HCT116 (cell line): Measurements from ENCODE around the gene ACSM6. TPM values are rescaled to one million over a fixed set of nuclear protein-coding genes. Genes with fewer than 3 reads are reported as not detected.
A peak's percentile ranks its signal among the peaks of the same experiment; 100 is the strongest.

Experiments used
- ATAC-seq: fragments of 200-7000 bp; cut with Tn5 transposase; 2 replicates; pipeline ENCODE4 v1.9.1; 2020; ENCODE audit warnings: mild to moderate bottlenecking, moderate library complexity
- BruUV-seq: library from RNA; stranded (reverse); fragments of 400-500 nt; replicated peaks from 2 replicates; lab custom pipeline; 2021; lab: Mats Ljungman, UMichigan
- CTCF ChIA-PET: fragments of 300-600 bp; sonication (Branson Sonifier 250); formaldehyde crosslinking; loops from one replicate; lab custom pipeline; 2021; ENCODE audit warnings: antibody characterized with exemption; lab: Charles Lee
- POLR2A ChIA-PET: fragments of 300-600, 350-600 bp; sonication (Branson Sonifier 250); formaldehyde crosslinking; loops from one replicate; lab custom pipeline; 2021; ENCODE audit warnings: antibody characterized with exemption; lab: Charles Lee
- RAD21 ChIA-PET, 2 experiments: fragments of 300-600 bp; sonication (Branson Sonifier 250); formaldehyde crosslinking; loops; one replicate each; lab custom pipeline; 2023; ENCODE audit warnings: low total read pairs in 2 of 2; ENCODE audit not compliant: uncharacterized antibody in 2 of 2, unreplicated experiment in 2 of 2, low non-redundant PET in 1 of 2; lab: Charles Lee
- DNase-seq: peaks from one replicate; pipeline ENCODE4 v3.0.0-alpha.2; 2010; ENCODE audit warnings: low read depth, low spot score
- H2AFZ ChIP-seq: fragments of 200-600 bp; shearing (Covaris generic), sonication (generic); 2 replicates; pipeline ENCODE4 v1.6.1; 2017; ENCODE audit warnings: low read depth, mixed run types, mixed read lengths, antibody characterized with exemption, low read length; ENCODE audit not compliant: poor library complexity, severe bottlenecking
- H3K27ac ChIP-seq: 2 replicates; pipeline ENCODE4 v1.5.1; 2012; ENCODE audit warnings: low read depth, low read length
- H3K27me3 ChIP-seq: fragments of 200-600 bp; sonication (generic); 2 replicates; pipeline ENCODE4 v1.6.1; 2016; ENCODE audit warnings: mixed run types, low read length, mixed read lengths; ENCODE audit not compliant: insufficient read depth
- H3K36me3 ChIP-seq, 2 experiments: fragments of 200-500 bp in 1 of 2; fragments of 200-600 bp in 1 of 2; sonication (Bioruptor generic) in 1 of 2; sonication (generic) in 1 of 2; 2 replicates each; pipeline versions ENCODE4 v1.5.1 to v1.6.1; 2014 to 2016; ENCODE audit warnings: low read length in 2 of 2, inconsistent platforms in 1 of 2, mixed read lengths in 1 of 2, mixed run types in 1 of 2; ENCODE audit not compliant: insufficient read depth in 2 of 2, control insufficient read depth in 1 of 2
- H3K4me1 ChIP-seq, 2 experiments: fragments of 200-600 bp in 1 of 2; sonication (generic) in 1 of 2; 2 replicates each; pipeline versions ENCODE4 v1.5.1 to v1.6.1; 2012 to 2017; ENCODE audit warnings: low read length in 2 of 2, inconsistent platforms in 1 of 2, mild to moderate bottlenecking in 1 of 2, mixed read lengths in 1 of 2, mixed run types in 1 of 2, moderate library complexity in 1 of 2; ENCODE audit not compliant: insufficient read depth in 2 of 2, control insufficient read depth in 1 of 2
- H3K4me2 ChIP-seq: fragments of 200-600 bp; sonication (generic); 2 replicates; pipeline ENCODE4 v1.6.1; 2017; ENCODE audit warnings: mixed run types, low read length, mixed read lengths
- H3K4me3 ChIP-seq, 2 experiments: fragments of 200-600 bp in 1 of 2; sonication (generic) in 1 of 2; replicated peaks in 1 of 2; 2 replicates each; pipeline ENCODE4 v1.5.1; 2011 to 2016; ENCODE audit warnings: low read length in 2 of 2, control low read depth in 1 of 2, low read depth in 1 of 2, mild to moderate bottlenecking in 1 of 2, mixed read lengths in 1 of 2, mixed run types in 1 of 2
- H3K79me2 ChIP-seq: fragments of 200-600 bp; sonication (generic); 2 replicates; pipeline ENCODE4 v1.6.1; 2017; ENCODE audit warnings: mild to moderate bottlenecking, mixed run types, low read length, moderate library complexity, mixed read lengths; ENCODE audit not compliant: insufficient read depth
- H3K9ac ChIP-seq: fragments of 200-600 bp; sonication (generic); 2 replicates; pipeline ENCODE4 v1.6.1; 2016; ENCODE audit warnings: low read length, mixed read lengths
- H3K9me2 ChIP-seq: fragments of 200-600 bp; sonication (generic), shearing (Covaris generic); 2 replicates; pipeline ENCODE4 v1.6.1; 2017; ENCODE audit warnings: mixed run types, mild to moderate bottlenecking, moderate library complexity; ENCODE audit not compliant: insufficient read depth
- H3K9me3 ChIP-seq, 2 experiments: fragments of 200-500 bp in 1 of 2; fragments of 200-600 bp in 1 of 2; sonication (Bioruptor generic) in 1 of 2; sonication (generic) in 1 of 2; 2 replicates each; pipeline ENCODE4 v1.6.1; 2014 to 2017; ENCODE audit warnings: low read length in 2 of 2, mixed read lengths in 2 of 2, inconsistent platforms in 1 of 2, low read depth in 1 of 2, mild to moderate bottlenecking in 1 of 2, mixed run types in 1 of 2, moderate library complexity in 1 of 2; ENCODE audit not compliant: control insufficient read depth in 1 of 2, insufficient read depth in 1 of 2
- H4K20me1 ChIP-seq: fragments of 200-600 bp; sonication (generic), shearing (Covaris generic); 2 replicates; pipeline ENCODE4 v1.6.1; 2017; ENCODE audit warnings: mixed run types, mild to moderate bottlenecking, moderate library complexity; ENCODE audit not compliant: insufficient read depth
- CEBPB ChIP-seq: IDR thresholded peaks from 2 replicates; pipeline ENCODE4 v1.6.1; 2012; ENCODE audit warnings: low read depth
- EGR1 ChIP-seq: IDR thresholded peaks from 2 replicates; pipeline ENCODE4 v1.6.1; 2012; ENCODE audit warnings: low read depth
- ELF1 ChIP-seq: IDR thresholded peaks from 2 replicates; pipeline ENCODE4 v1.6.1; 2012; ENCODE audit warnings: low read depth, borderline replicate concordance
- JUND ChIP-seq: IDR thresholded peaks from 2 replicates; pipeline ENCODE4 v1.6.1; 2012
- POLR2AphosphoS5 ChIP-seq: IDR thresholded peaks from 2 replicates; pipeline ENCODE4 v1.6.1; 2011; ENCODE audit warnings: mild to moderate bottlenecking, low read depth, low read length, moderate library complexity
- SIN3A ChIP-seq: IDR thresholded peaks from 2 replicates; pipeline ENCODE4 v1.6.1; 2012; ENCODE audit warnings: low read depth
- TCF7L2 ChIP-seq: IDR thresholded peaks from 2 replicates; pipeline ENCODE4 v1.7.0; 2011; ENCODE audit warnings: borderline replicate concordance, inconsistent platforms; ENCODE audit not compliant: insufficient read depth, insufficient read length; ENCODE audit errors: extremely low read depth
- YY1 ChIP-seq: IDR thresholded peaks from 2 replicates; pipeline ENCODE4 v1.6.1; 2011; ENCODE audit warnings: low read length, low read depth, moderate library complexity, mild to moderate bottlenecking; ENCODE audit not compliant: insufficient replicate concordance; ENCODE audit errors: extremely low read depth
- ZFX ChIP-seq: fragments of 450-650 bp; IDR thresholded peaks from 2 replicates; pipeline ENCODE4 v1.6.1; 2017
- ZNF274 ChIP-seq: fragments of 200-500 bp; sonication (Bioruptor generic); IDR thresholded peaks from 2 replicates; pipeline ENCODE4 v1.6.1; 2014; ENCODE audit warnings: mild to moderate bottlenecking, low read depth, low read length, inconsistent platforms
- intact Hi-C: fragments of 100-400 bp; cut with micrococcal nuclease; formaldehyde crosslinking; loops from 2 replicates; pipeline ENCODE4 v1.10.0; 2022
- total RNA-seq: library from RNA; stranded (reverse); gene quantifications from one replicate; pipeline ENCODE4 v1.2.1, GENCODE V29; 2021; ENCODE audit not compliant: unreplicated experiment
- TF ChIP-seq, protein P1 (sequence below): IDR thresholded peaks from 2 replicates; pipeline ENCODE4 v1.6.1; 2012

Gene ACSM6
- total RNA-seq, 1 experiment from 2014 or later, result not detected

DNA sequence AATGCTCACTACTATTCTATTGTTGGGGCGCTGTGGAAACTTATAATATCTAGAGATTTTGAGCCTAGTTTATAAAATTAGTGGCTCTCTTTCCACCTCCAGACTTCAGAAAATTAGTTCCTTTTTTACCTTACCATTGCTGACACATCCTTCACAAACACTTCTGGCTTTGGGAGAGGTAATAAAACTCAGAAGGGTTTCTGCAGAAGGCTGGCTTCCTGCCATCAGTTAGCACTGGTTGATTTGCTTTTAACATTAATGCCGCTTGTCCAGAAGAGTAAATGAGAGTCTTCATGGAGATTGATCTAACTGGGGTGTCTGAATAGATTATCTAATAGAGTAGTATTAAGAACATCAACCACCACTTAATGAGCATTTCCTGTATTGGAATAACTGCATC lies 20.3 kb downstream of the ACSM6 start:
- H3K9ac ChIP-seq, result no peak overlapping the region
- H3K4me1 ChIP-seq, result peaks cover 6 to 39% of the 10 kb centered on the region in 2 experiments
- no peaks in the 10 kb centered on the region for H4K20me1 ChIP-seq
- no peak overlapping the region for H2AFZ ChIP-seq
- H3K27ac ChIP-seq, result no peak overlapping the region
- no peaks in the 10 kb centered on the region for H3K79me2 ChIP-seq
- H3K4me3 ChIP-seq, result no peak overlapping the region
- BruUV-seq, result no TSS peak
- intact Hi-C loops, result no loop called here
- DNase-seq (no peak), ATAC-seq (no peak)
- H3K27me3 ChIP-seq, result no peaks in the 10 kb centered on the region
- no peak for TF ChIP-seq TCF7L2
- no peak for TF ChIP-seq EGR1
- no peak for TF ChIP-seq YY1
- no peak for TF ChIP-seq SIN3A
- TF ChIP-seq JUND, result no peak
- no peak for TF ChIP-seq CEBPB
- no peak for TF ChIP-seq POLR2AphosphoS5
- TF ChIP-seq ZFX, result no peak
- TF ChIP-seq, protein P1, sequence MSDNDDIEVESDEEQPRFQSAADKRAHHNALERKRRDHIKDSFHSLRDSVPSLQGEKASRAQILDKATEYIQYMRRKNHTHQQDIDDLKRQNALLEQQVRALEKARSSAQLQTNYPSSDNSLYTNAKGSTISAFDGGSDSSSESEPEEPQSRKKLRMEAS, result no peak
- no peak for TF ChIP-seq ELF1
- H3K9me3 ChIP-seq, result no peaks in the 10 kb centered on the region
- no peaks in the 10 kb centered on the region for H3K36me3 ChIP-seq
- ChIA-PET CTCF (no interaction called here), POLR2A (no interaction called here), RAD21 (no interaction called here)
- H3K4me2 ChIP-seq, result peak overlapping the region; percentile 17; the same call in 1 of the 2 replicates
- H3K9me2 ChIP-seq, result no peaks in the 10 kb centered on the region

DNA sequence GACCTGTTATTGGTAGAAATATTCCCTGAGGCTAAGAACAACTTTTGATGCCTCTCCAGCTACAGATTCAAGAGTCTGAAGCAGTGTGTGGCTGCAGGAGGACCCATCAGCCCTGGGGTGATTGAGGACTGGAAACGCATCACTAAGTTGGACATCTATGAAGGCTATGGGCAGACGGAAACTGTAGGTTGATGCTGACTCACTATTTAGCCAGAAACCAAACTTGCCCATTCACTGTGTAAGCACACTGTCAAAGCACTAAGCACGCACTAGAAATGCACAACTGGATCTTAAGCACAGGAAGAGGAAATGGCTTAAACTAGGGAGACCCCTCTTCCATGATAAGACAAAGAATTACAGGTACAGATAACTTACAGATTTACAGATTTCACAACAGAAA lies 20.8 kb downstream of the ACSM6 start:
- Histone ChIP-seq H3K36me3 (no peaks in the 10 kb centered on the region), H3K9me2 (no peaks in the 10 kb centered on the region), H3K9ac (no peak overlapping the region), H3K4me1 (peaks cover 6 to 43% of the 10 kb centered on the region in 2 experiments), H3K4me2 (peak overlapping the region; percentile 17; the same call in 1 of the 2 replicates), H3K4me3 (no peak overlapping the region), H3K27ac (no peak overlapping the region), H3K27me3 (no peaks in the 10 kb centered on the region), H3K79me2 (no peaks in the 10 kb centered on the region), H4K20me1 (no peaks in the 10 kb centered on the region), H2AFZ (no peak overlapping the region), H3K9me3 (no peaks in the 10 kb centered on the region)
- RAD21 ChIA-PET, result no interaction called here
- intact Hi-C loops, result no loop called here
- ATAC-seq, result no peak
- BruUV-seq, result no TSS peak
- CTCF ChIA-PET, result no interaction called here
- POLR2A ChIA-PET, result no interaction called here
- TF ChIP-seq ZNF274, result no peak
- DNase-seq, result no peak
